HG02763 (cell line): ENCODE results near the gene CCIN.
"Not testable (repeated sequence)": the region's sequence is repeated elsewhere in the genome, so short reads cannot be mapped to it uniquely, and the experiment has no call there.

Experiments used
- ATAC-seq: cut with Tn5 transposase; IDR thresholded peaks from one replicate; pipeline ENCODE4 v1.9.1; 2021; ENCODE audit warnings: mild to moderate bottlenecking, moderate library complexity; ENCODE audit not compliant: unreplicated experiment

The CCIN gene

DNA sequence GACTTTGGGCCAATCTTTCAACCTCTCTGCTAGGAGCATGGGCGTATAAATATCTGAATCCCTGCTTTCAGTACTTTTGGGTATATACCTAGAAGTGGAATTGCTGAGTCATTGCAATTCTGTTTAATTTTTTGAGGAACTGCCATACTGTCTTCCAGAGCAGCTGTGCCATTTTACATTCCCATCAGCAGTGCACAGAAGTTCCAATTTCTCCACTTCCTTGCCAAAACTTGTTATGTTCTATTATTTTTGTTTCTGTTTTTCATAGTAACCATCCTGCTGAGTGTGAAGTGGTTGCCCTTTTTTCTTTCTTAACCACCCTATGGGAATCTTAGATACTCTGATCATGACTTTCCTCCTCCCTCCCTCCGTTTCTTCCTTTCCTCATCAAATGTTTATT lies 11.1 kb upstream of the CCIN start:
- ATAC-seq: no peak

DNA sequence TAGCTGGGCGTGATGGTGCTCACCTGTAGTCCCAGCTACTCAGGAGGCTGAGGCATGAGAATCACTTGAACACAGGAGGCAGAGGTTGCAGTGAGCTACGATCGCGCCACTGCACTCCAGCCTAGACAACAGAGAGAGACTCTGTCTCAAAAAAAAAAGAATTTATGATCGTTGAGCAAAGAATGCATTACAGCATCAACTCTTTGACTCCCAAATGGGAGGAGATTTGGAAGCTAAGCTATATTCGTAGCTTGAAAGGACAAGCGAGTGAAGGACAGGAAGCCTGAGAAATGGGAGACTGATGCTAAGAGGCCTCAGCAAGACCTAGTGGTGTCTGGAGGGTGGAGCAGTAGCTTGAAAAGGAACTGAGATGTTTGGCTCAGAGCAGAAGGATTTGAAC lies 10.3 kb upstream of the CCIN start:
- ATAC-seq: no peak

DNA sequence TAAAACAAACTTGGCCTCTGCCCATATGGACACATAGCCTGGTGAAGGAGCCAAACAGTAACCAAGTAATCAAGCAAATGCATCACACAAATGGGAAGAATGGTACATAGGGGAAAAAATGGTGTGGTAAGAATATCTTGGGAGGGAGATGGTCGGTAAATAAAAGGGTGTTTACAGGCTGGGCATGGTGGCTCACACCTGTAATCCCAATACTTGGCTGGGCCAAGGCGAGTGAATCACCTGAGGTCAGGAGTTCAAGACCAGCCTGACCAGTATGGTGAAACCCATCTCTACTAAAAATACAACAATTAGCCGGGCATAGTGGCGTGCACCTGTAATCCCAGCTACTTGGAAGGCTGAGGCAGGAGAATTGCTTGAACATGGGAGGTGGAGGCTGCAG lies 9.7 kb upstream of the CCIN start:
- ATAC-seq: not testable (repeated sequence)

DNA sequence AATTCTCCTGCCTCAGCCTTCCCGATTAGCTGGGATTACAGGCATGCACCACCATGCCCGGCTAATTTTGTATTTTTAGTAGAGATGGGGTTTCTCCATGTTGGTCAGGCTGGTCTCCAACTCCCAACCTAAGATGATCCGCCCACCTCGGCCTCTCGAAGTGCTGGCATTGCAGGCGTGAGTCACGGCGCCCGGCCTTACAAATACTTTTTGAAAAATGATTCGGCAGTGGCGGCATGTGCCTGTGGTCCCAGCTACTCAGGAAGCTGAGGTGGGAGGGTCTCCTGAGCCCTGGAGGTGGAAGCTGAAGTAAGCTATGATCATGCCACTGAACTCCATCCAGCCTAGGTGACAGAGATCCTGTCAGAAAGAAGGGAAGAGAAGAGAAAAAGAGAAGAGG lies 9.1 kb upstream of the CCIN start:
- ATAC-seq: not testable (repeated sequence)

DNA sequence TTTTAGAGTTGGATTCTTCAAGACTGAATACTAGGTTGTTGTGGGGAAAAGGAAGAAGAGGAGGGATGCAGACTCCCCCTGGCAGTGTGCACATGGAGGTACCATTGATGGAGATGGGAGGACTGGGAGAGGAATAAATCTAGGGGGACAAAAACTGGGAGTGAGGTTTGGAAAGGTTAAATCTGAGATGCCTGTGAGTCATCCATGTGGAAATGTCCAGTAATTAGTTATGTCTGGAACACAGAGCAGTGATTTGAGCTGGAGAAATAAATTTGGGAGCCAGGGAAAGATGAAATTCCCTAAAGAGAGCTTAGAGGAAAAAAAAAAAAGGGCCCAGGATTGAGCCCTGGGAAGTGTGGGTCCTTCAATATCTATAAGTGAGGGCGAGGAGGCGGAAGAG lies 8.0 kb upstream of the CCIN start:
- no peak for ATAC-seq

DNA sequence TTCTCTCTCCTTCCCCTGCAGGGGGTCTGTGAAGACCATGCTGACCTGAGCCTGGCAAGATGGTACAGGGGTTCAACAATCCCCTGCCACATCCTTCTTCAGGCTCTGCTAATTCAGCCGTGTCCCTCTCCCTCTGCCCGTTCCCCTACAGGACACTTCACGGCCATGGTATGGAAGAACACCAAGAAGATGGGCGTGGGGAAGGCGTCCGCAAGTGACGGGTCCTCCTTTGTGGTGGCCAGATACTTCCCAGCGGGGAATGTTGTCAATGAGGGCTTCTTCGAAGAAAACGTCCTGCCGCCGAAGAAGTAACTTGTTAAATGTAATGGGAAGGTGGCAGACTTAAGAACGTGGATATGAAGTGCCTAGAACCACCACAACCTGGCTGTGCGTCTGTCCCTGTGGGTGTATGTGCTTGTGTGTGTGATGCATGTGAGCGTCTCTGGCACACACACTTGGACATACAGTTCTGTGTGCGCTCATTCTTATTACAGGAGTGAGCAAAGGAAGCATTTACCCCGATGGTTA lies 6.9 kb upstream of the CCIN start:
- ATAC-seq: no peak

DNA sequence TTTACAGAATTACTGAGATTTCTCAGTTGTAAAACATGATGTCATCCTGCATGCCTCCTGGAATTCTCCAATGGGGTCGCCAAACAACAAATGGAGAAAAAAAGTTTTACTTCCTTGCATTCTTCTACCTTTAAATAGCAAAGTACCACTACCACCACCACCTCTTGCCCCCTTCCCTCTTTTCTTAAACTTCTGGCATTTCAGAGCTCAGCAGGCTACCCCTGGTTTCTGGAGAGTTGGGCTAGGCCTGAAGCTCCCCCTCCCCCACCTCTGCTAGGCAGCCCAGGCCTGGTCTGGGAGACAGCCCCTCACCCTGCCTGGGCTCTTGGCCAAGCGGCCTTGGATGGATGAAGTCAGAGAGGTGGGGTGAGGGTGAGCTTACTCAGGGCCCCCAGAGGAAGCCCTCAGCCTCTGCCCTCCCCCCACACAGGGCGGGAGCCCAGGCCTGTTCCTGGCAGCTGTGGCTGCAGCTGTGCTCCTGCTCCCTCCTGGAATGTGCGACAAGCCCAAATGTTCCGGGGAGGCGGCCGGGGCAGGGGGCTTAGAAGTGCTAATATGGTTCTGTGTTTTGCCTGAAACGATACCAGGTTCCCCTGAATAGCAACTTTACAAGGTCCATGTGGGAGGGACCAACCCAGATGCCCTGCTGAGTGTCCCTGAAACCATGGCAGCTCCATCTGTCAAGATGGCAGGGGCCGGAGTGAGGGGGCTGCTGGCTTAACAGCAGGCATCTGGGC lies 6.0 kb upstream of the CCIN start:
- no peak for ATAC-seq

DNA sequence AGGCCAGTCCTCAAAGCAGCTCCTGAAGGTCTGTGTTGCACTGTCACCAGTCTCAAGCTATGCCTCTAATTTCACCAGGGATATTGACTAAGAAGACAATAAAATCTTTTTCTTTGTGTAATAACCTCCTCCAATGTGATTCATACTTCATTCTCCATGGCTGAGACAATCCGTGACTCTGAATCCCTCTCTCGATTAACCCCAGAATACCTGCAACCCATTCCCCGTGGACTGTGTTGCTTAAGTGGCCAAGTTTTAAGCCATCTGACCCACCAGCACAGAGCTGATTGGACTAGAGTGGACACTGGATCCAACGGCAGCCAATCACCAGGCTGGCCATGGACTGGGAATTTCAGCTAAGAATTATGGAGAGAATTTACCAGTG lies 5.4 kb upstream of the CCIN start:
- ATAC-seq: no peak

DNA sequence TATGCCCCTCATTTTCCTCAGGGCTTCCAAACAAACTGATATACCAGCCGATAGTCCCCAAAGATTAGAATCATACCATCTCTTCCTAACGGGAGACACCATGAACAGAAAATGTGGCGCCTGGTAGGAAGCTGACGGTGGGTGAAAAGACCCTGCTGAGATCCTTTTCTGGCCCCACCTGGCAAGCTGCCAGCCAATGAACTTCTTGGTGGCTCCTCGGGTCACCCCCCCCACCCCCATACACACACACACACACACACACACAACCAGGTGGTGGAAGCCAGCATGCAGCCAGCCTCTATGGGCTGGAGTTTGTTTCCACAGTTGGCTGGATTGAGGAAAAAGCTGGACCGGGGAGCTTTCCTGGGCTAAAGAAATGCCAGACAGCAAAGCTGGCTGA lies 4.8 kb upstream of the CCIN start:
- no peak for ATAC-seq

DNA sequence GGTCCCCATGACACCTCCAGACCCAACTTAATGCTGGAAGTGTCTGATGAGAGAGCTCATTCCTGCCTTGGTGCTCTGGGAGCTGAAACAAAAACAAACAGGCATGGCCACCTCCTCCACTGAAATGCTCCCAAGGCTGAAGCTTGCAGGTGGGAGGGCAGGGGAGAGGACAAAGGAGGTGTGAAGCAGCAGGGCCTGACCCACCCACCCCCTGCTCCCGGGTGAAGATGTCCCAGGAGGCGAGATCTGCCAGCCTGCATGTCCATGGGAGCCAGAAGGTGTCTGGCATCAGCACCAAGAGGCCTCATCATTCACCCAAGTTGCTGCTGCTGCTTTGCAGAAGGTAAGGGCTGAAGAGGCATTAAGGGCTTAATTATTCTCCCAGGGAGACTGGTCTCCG lies 4.2 kb upstream of the CCIN start:
- ATAC-seq: no peak

DNA sequence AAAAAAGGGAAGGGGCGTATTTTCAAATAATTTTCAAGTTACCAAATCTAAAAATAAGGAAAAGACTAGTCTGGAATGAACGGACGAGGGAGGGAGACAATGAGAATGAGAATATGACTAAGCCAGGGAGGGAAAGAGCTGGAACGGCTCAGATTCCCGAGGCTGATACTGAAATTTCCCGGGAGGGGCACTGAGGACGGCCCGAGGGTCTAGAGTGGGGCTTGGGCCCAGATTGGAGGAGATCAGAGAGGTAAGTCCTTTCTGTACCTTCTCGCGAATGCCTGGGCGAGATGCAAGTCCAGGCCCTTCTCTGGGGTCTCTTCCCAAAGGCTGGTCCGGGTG lies 3.4 kb upstream of the CCIN start:
- ATAC-seq: no peak

DNA sequence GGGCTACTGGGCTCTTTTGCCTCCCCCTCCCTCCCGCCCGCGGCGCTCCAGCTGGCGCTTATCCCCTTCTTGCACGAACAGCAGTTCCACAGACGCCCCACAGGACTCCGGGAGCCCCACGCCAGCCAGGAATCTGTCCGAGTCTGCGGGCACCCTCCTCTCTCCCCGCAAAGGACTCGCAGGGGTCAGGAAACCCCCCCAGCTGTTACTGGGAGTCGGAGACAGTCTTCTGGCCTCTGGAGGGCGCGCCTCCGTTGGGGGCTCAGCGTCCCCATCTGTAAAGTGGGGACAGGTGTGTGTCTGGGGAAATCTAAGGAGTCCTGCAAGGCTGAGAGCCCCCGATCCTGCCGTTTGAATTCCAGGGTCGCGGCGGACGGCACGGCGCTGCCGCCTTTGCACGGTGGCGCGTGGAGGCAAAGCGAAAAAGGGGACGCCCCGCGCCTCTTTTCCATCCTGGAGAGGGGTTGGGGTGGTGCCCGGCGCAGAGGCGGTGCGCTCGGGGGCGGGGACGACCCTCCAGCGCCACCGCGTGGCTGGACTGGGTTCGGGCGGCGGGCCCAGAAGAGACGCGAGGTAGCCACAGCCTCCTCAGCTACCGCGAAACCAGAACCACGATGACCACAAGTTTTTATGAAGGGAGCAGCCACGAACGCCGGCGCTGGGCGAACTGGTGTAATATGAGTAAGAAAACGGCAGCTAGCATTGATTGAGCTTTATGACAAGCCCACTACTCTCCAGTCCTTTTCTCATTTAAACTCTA lies 2.8 kb upstream of the CCIN start:
- peak; percentile 88 for ATAC-seq

DNA sequence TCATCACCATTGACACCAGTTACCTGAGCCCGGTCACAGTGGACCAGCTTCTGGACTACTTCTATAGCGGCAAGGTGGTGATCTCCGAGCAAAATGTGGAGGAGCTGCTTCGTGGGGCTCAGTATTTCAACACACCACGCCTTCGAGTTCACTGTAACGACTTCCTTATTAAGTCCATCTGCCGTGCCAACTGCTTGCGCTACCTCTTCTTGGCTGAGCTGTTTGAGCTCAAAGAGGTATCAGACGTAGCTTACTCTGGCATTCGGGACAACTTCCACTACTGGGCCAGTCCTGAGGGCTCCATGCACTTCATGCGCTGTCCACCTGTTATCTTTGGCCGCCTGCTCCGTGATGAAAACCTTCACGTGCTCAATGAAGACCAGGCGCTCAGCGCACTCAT lies 520 bp downstream of the CCIN start:
- no peak for ATAC-seq

DNA sequence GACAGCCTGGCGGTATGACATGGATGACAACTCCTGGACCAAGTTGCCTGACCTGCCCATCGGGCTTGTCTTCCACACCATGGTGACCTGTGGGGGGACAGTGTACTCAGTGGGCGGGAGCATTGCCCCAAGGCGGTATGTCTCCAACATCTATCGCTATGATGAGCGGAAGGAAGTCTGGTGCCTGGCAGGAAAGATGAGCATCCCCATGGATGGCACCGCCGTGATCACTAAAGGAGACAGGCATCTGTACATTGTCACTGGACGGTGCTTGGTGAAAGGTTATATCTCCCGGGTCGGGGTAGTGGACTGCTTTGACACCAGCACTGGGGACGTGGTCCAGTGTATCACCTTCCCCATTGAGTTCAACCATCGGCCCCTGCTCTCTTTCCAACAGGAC lies 1.3 kb downstream of the CCIN start:
- no peak for ATAC-seq

DNA sequence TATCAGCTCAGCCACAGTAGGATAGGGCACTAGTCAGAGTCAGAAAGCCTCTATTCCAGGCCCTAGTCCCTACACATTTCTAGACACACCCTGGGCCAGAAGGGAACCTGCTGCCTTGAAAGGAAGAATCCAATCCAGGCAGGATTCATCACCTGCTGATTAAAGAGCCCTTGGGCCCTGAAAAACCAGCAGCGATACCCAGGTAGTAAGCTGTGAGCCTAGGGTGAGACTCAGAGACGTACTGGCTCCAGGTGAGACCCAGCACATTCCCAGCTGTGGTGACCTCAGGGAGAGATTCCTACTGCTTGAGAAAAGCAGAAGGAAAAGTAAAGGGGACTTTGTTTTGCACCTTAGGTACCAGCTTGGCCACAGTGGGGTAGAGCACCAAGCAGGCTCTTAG lies 4.7 kb downstream of the CCIN start:
- ATAC-seq: no peak

DNA sequence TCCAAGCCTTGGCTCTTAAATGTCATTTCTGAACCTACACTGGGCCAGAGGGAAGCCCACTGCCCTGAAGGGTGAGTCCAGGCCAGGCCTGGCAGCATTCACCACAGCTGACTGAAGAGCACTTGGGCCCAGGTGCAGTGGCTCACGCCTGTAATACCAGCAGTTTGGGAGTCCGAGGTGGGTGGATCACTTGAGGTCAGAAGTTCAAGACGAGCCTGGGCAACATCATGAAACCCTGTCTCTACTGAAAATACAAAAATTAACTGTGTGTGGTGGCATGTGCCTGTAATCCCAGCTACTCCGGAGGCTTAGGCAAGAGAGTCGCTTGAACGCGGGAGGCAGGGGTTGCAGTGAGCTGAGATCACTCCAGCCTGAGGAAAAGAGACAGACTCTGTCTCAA lies 5.1 kb downstream of the CCIN start:
- no peak for ATAC-seq

DNA sequence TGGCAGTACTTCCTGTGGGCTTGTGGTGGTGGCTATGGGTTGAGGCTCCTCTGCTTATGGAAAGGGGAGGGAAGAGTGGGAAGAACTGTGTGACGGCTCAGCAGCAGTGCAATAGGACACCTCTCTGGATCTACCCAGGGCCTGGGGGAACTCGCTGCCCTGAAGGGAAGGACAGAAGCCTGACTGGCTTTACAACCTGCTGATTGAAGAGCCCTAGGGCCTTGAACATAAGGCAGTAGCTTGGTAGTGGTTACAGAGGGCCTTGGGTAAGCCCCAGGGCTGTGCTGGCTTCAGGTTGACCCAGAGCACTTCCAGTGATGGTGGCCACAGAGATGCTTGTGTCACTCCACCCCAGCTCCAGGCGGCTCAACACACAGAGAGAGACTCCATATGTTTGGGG lies 5.5 kb downstream of the CCIN start:
- no peak for ATAC-seq

DNA sequence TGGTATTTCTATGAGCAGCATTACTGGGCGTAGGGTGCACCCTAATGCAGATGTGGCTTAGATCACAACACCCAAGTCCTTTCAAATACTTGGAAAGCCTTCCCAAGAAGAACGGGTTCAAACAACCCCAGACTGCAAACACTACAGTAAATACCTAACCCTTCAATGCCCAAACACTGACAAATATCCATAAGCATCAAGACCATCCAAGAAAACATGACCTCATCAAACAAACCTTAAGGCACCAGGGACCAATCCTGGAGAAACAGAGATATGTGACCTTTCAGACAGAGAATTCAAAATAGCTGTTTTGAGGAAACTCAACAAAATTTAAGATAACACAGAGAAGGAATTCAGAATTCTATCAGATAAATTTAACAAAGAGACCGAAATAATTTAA lies 6.0 kb downstream of the CCIN start:
- not testable (repeated sequence) for ATAC-seq

DNA sequence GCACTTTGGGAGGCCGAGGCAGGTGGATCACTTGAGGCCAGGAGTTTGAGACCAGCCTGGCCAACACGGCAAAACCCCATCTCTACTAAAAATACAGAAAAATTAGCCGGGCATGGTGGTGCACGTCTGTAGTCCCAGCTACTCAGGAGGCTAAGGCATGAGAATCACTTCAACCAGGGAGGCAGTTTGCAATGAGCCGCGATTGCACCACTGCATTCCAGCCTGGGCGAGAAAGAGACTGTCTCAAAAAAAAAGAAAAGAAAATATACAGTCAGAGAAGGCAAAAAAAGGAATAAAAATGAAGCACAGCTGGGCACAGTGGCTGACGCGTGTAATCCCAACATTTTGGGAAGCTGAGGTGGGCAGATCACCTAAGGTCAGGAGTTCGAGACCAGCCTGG lies 7.3 kb downstream of the CCIN start:
- ATAC-seq: not testable (repeated sequence)

DNA sequence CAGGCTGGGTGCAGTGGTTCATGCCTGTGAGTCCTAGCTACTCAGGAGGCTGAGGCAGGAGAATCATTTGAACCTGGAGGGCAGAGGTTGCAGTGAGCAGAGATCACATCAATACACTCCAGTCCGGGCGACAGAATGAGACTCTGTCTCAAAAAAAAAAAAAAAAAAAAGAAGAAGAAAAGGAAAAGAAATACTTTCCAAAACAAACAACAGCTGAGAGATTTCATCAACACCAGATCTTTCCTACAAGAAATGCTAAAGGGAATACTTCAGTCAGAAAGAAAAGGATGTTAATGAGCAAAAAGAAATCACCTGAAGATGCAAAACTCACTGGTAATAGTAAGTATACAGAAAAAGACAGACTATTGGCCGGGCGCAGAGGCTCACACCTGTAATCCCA lies 8.4 kb downstream of the CCIN start:
- no peak for ATAC-seq

DNA sequence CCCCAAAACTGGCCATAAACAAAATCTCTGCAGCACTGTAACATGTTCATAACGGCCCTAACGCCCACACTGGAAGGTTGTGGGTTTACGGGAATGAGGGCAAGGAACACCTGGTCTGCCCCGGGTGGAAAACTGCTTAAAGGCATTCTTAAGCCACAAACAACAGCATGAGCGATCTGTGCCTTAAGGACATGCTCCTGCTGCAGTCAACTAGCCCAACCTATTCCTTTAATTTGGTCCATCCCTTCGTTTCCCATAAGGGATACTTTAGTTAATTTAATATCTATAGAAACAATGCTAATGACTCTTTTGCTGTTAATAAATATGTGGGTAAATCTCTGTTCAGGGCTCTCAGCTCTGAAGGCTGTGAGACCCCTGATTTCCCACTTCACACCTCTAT lies 11.1 kb downstream of the CCIN start:
- ATAC-seq: not testable (repeated sequence)

DNA sequence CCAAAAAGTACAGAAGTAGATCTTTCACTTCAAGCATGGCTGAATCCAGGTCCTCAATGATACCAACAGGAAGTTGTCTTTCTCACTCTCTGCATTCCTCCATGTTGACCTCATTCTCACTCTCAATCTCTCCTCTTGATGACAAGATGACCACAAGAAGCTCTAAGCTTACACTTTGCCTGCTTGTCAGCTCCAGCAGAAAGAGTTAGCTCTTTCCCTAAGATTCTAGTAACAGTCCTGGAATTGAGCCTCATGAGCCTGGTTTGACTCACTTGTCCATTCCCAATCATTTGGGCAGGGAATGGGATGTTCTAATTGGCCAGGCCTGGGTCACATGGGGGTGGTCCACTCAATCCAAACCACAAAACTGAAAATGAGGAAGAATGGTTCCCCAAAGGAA lies 18.2 kb downstream of the CCIN start:
- no peak for ATAC-seq

DNA sequence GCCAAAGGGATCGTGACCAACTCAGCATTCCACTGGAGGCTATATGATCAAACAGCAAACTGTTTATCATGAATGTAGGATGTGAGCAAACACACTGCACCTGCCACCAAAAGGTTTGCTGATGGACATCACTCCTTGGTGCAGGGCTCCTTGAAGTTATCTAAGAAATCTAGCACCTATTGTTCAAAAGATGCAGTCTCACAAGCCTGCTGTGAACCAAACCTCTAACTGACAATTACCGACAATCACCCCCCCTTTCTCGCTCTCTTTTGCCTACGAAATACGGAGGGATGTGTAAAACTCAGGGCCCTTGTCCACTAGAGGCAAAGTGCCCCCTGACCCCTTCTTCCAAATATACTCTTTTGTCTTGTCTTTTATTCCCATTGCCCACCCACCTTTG lies 19.0 kb downstream of the CCIN start:
- no peak for ATAC-seq
